Loucy (cell line): ENCODE results near the gene NOLC1.
A peak's percentile ranks its signal among the peaks of the same experiment; 100 is the strongest.

Experiments
- H2AFZ ChIP-seq: fragments of 200-600 bp; sonication (generic); 2 replicates; pipeline ENCODE4 v1.6.0; 2016; ENCODE audit warnings: antibody characterized with exemption, mild to moderate bottlenecking, low read length, moderate library complexity
- H3F3A ChIP-seq: fragments of 200-600 bp; 2 replicates; pipeline ENCODE4 v1.6.0; 2016; ENCODE audit warnings: antibody characterized with exemption, low read depth, mild to moderate bottlenecking
- H3K27me3 ChIP-seq: fragments of 200-600 bp; sonication (generic); 2 replicates; pipeline ENCODE4 v1.6.1; 2014; ENCODE audit warnings: low read length, mild to moderate bottlenecking; ENCODE audit not compliant: insufficient read depth, poor library complexity, severe bottlenecking
- H3K36me3 ChIP-seq: fragments of 200-600 bp; sonication (generic); 2 replicates; pipeline ENCODE4 v1.6.1; 2016; ENCODE audit warnings: low read length; ENCODE audit not compliant: insufficient read depth
- H3K4me1 ChIP-seq: fragments of 200-600 bp; sonication (generic); 2 replicates; pipeline ENCODE4 v1.5.1; 2014; ENCODE audit warnings: low read length, mild to moderate bottlenecking; ENCODE audit not compliant: insufficient read depth, poor library complexity, severe bottlenecking
- H3K4me2 ChIP-seq: fragments of 200-600 bp; sonication (generic); 2 replicates; pipeline ENCODE4 v1.6.0; 2014; ENCODE audit warnings: antibody characterized with exemption, low read length, low read depth, mild to moderate bottlenecking; ENCODE audit not compliant: poor library complexity, severe bottlenecking
- H3K4me3 ChIP-seq: fragments of 200-600 bp; sonication (generic); 2 replicates; pipeline ENCODE4 v1.5.1; 2014; ENCODE audit warnings: low read length, mild to moderate bottlenecking, mixed read lengths; ENCODE audit not compliant: poor library complexity, severe bottlenecking
- H3K79me2 ChIP-seq: fragments of 200-600 bp; sonication (generic); 2 replicates; pipeline ENCODE4 v1.6.1; 2014; ENCODE audit warnings: low read length; ENCODE audit not compliant: insufficient read depth
- H3K9ac ChIP-seq: fragments of 200-600 bp; sonication (generic); 2 replicates; pipeline ENCODE4 v1.6.0; 2014; ENCODE audit warnings: mild to moderate bottlenecking, low read depth, low read length, moderate library complexity; ENCODE audit not compliant: poor library complexity, severe bottlenecking
- H3K9me2 ChIP-seq: fragments of 200-600 bp; sonication (generic); replicated peaks from 2 replicates; pipeline ENCODE4 v1.6.1; 2016; ENCODE audit warnings: low read depth, low read length, mixed read lengths
- H3K9me3 ChIP-seq: fragments of 200-600 bp; sonication (generic); 2 replicates; pipeline ENCODE4 v1.6.1; 2014; ENCODE audit warnings: mild to moderate bottlenecking, antibody characterized with exemption, low read length, low read depth; ENCODE audit not compliant: insufficient read depth
- H4K20me1 ChIP-seq: fragments of 200-600 bp; sonication (generic); 2 replicates; pipeline ENCODE4 v1.6.0; 2014; ENCODE audit warnings: antibody characterized with exemption, low read length, mild to moderate bottlenecking; ENCODE audit not compliant: insufficient read depth, poor library complexity, severe bottlenecking
- CTCF ChIP-seq: fragments of 200-600 bp; sonication (generic); conservative IDR thresholded peaks from 2 replicates; pipeline ENCODE4 v1.5.1; 2014; ENCODE audit warnings: mild to moderate bottlenecking, antibody characterized with exemption, low read length
- EZH2phosphoT487 ChIP-seq: fragments of 200-600 bp; IDR thresholded peaks from 2 replicates; pipeline ENCODE4 v1.6.1; 2018; ENCODE audit warnings: antibody characterized with exemption, mild to moderate bottlenecking, moderate library complexity, borderline replicate concordance

Gene NOLC1

DNA sequence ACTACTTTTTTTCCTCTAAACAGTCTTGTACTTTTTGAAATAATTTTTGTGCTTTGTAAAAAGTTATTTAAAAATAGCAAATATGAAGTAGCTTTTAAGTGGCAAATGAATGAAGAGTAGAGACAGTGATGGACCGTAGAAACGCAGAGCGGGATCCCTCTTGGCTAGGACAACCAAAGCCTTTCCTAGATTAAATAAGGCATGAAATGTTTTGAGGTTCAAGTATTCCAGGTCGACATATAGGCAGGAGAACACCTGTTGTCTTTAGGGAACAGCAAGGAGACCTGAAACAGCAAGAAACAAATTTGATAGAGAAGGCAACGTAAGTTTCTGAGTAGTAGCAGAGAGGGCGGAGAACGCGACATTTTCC lies 20.0 kb upstream of the NOLC1 start:
- H3K4me3 ChIP-seq: peak overlapping the region; percentile 94
- peaks cover 30% of the 10 kb centered on the region for H3K4me1 ChIP-seq
- H3K36me3 ChIP-seq: no peaks in the 10 kb centered on the region
- H3K9ac ChIP-seq: peak overlapping the region; percentile 83
- TF ChIP-seq CTCF: no peak
- no peak for TF ChIP-seq EZH2phosphoT487
- H2AFZ ChIP-seq: peak overlapping the region; percentile 91
- H3K9me2 ChIP-seq: no peaks in the 10 kb centered on the region
- no peaks in the 10 kb centered on the region for H3F3A ChIP-seq
- peaks cover 43% of the 10 kb centered on the region for H3K79me2 ChIP-seq
- H3K9me3 ChIP-seq: no peaks in the 10 kb centered on the region
- no peaks in the 10 kb centered on the region for H3K27me3 ChIP-seq
- peak overlapping the region; percentile 71 for H3K4me2 ChIP-seq
- H4K20me1 ChIP-seq: peaks cover 39% of the 10 kb centered on the region

GRCh38 chr10:102132563-102133372 lies 19.4 kb upstream of the NOLC1 start, which contains the start of gene PPRC1:
PPRC1 (plus strand) TSS chr10:102133040; CDS start chr10:102133069, 29 bp downstream.
- peak within 1 kb of the TSS; percentile 91 for H2AFZ ChIP-seq
- peaks cover 1% of the 10 kb centered on the region; the same call in 1 of the 2 replicates for H3K36me3 ChIP-seq
- peak within 1 kb of the TSS; percentile 83 for H3K9ac ChIP-seq
- H3K9me2 ChIP-seq: no peaks in the 10 kb centered on the region
- H3K4me2 ChIP-seq: peak within 1 kb of the TSS; percentile 94
- H3F3A ChIP-seq: no peaks in the 10 kb centered on the region
- H3K4me1 ChIP-seq: peaks cover 31% of the 10 kb centered on the region
- no peaks in the 10 kb centered on the region for H3K9me3 ChIP-seq
- TF ChIP-seq EZH2phosphoT487 (no peak), CTCF (peak; percentile 99)
- peaks cover 44% of the 10 kb centered on the region for H4K20me1 ChIP-seq
- H3K79me2 ChIP-seq: peaks cover 49% of the 10 kb centered on the region
- peak within 1 kb of the TSS; percentile 94 for H3K4me3 ChIP-seq
- H3K27me3 ChIP-seq: no peaks in the 10 kb centered on the region

- H3K36me3 ChIP-seq: peaks cover 9% of the 10 kb centered on the region; the same call in 1 of the 2 replicates
- peak overlapping the region; percentile 83 for H3K9ac ChIP-seq
- H3K79me2 ChIP-seq: peaks cover 57% of the 10 kb centered on the region
- peaks cover 31% of the 10 kb centered on the region for H3K4me1 ChIP-seq
- H3K4me3 ChIP-seq: peak overlapping the region; percentile 94
- H2AFZ ChIP-seq: peak overlapping the region; percentile 91
- no peaks in the 10 kb centered on the region for H3K27me3 ChIP-seq
- no peaks in the 10 kb centered on the region for H3K9me2 ChIP-seq
- H3K9me3 ChIP-seq: no peaks in the 10 kb centered on the region
- TF ChIP-seq EZH2phosphoT487: no peak
- TF ChIP-seq CTCF: no peak
- peaks cover 46% of the 10 kb centered on the region for H4K20me1 ChIP-seq
- H3F3A ChIP-seq: no peaks in the 10 kb centered on the region
- H3K4me2 ChIP-seq: peak overlapping the region; percentile 94
Observed at GRCh38 chr10:102133373-102134195, 18.6 kb upstream of the NOLC1 start.
